ENCODE measurements around the gene CLP1. TPM values are rescaled to one million over a fixed set of nuclear protein-coding genes. Genes with fewer than 3 reads are reported as not detected.
"Not testable (repeated sequence)": the region's sequence is repeated elsewhere in the genome, so short reads cannot be mapped to it uniquely, and the experiment has no call there.

The CLP1 gene
- total RNA-seq, 1 donor: 53.4 TPM

- Histone ChIP-seq H3K27me3 (ENCODE audit: insufficient read depth, low read length) (peaks cover 54% of the 10 kb centered on the region), H3K4me3 (ENCODE audit: low read length) (no peak overlapping the region), H3K9me3 (ENCODE audit: low read depth, low read length) (no peaks in the 10 kb centered on the region), H3K4me1 (ENCODE audit: insufficient read depth, low read length) (peaks cover 42% of the 10 kb centered on the region)
These were observed 9.4 kb upstream of the CLP1 start for GRCh38 chr11:57647960-57648800.

GRCh38 chr11:57648801-57649735 is 8.5 kb upstream of the CLP1 start:
- peak overlapping the region; percentile 18 for H3K4me3 ChIP-seq (ENCODE audit: low read length)
- H3K9me3 ChIP-seq (ENCODE audit: low read depth, low read length): no peaks in the 10 kb centered on the region
- H3K4me1 ChIP-seq (ENCODE audit: insufficient read depth, low read length): peaks cover 42% of the 10 kb centered on the region
- H3K27me3 ChIP-seq (ENCODE audit: insufficient read depth, low read length): peaks cover 51% of the 10 kb centered on the region

- Histone ChIP-seq H3K4me1 (ENCODE audit: insufficient read depth, low read length) (peaks cover 42% of the 10 kb centered on the region), H3K27me3 (ENCODE audit: insufficient read depth, low read length) (peaks cover 48% of the 10 kb centered on the region), H3K9me3 (ENCODE audit: low read depth, low read length) (no peaks in the 10 kb centered on the region), H3K4me3 (ENCODE audit: low read length) (peak within 1 kb of the TSS; percentile 18)
These were observed 7.5 kb upstream of the CLP1 start, which contains the start of gene YPEL4 for GRCh38 chr11:57649826-57650738. YPEL4 (minus strand) TSS chr11:57649912; CDS start chr11:57647107, 2,805 bp downstream.

- peaks cover 42% of the 10 kb centered on the region for H3K4me1 ChIP-seq (ENCODE audit: insufficient read depth, low read length)
- H3K9me3 ChIP-seq (ENCODE audit: low read depth, low read length): no peaks in the 10 kb centered on the region
- no peak overlapping the region for H3K4me3 ChIP-seq (ENCODE audit: low read length)
- H3K27me3 ChIP-seq (ENCODE audit: insufficient read depth, low read length): peaks cover 42% of the 10 kb centered on the region
These were observed 6.8 kb upstream of the CLP1 start for GRCh38 chr11:57650739-57651090.

GRCh38 chr11:57651408-57651807 is 6.2 kb upstream of the CLP1 start:
- Histone ChIP-seq H3K4me3 (ENCODE audit: low read length) (no peak overlapping the region), H3K9me3 (ENCODE audit: low read depth, low read length) (no peaks in the 10 kb centered on the region), H3K27me3 (ENCODE audit: insufficient read depth, low read length) (peaks cover 35% of the 10 kb centered on the region), H3K4me1 (ENCODE audit: insufficient read depth, low read length) (peaks cover 36% of the 10 kb centered on the region)

GRCh38 chr11:57652230-57652629 is 5.3 kb upstream of the CLP1 start:
- Histone ChIP-seq H3K4me3 (ENCODE audit: low read length) (peak overlapping the region; percentile 8), H3K27me3 (ENCODE audit: insufficient read depth, low read length) (peaks cover 27% of the 10 kb centered on the region), H3K4me1 (ENCODE audit: insufficient read depth, low read length) (peaks cover 38% of the 10 kb centered on the region)
- not testable (repeated sequence) for H3K9me3 ChIP-seq (ENCODE audit: low read depth, low read length)

- peak overlapping the region; percentile 8 for H3K4me3 ChIP-seq (ENCODE audit: low read length)
- peaks cover 38% of the 10 kb centered on the region for H3K4me1 ChIP-seq (ENCODE audit: insufficient read depth, low read length)
- H3K9me3 ChIP-seq (ENCODE audit: low read depth, low read length): no peaks in the 10 kb centered on the region
- H3K27me3 ChIP-seq (ENCODE audit: insufficient read depth, low read length): peaks cover 23% of the 10 kb centered on the region
These were observed 4.9 kb upstream of the CLP1 start for GRCh38 chr11:57652662-57653061.

- no peaks in the 10 kb centered on the region for H3K9me3 ChIP-seq (ENCODE audit: low read depth, low read length)
- peaks cover 37% of the 10 kb centered on the region for H3K4me1 ChIP-seq (ENCODE audit: insufficient read depth, low read length)
- no peak overlapping the region for H3K4me3 ChIP-seq (ENCODE audit: low read length)
- peaks cover 18% of the 10 kb centered on the region for H3K27me3 ChIP-seq (ENCODE audit: insufficient read depth, low read length)
These were observed 4.4 kb upstream of the CLP1 start for GRCh38 chr11:57653163-57653562.

GRCh38 chr11:57656885-57657193 is 723 bp upstream of the CLP1 start:
- H3K4me3 ChIP-seq (ENCODE audit: low read length): peak overlapping the region; percentile 72
- H3K4me1 ChIP-seq (ENCODE audit: insufficient read depth, low read length): peaks cover 26% of the 10 kb centered on the region
- H3K9me3 ChIP-seq (ENCODE audit: low read depth, low read length): no peaks in the 10 kb centered on the region
- no peaks in the 10 kb centered on the region for H3K27me3 ChIP-seq (ENCODE audit: insufficient read depth, low read length)

GRCh38 chr11:57658023-57658361 is 430 bp downstream of the CLP1 start:
- Histone ChIP-seq H3K4me3 (ENCODE audit: low read length) (peak overlapping the region; percentile 72), H3K27me3 (ENCODE audit: insufficient read depth, low read length) (no peaks in the 10 kb centered on the region), H3K9me3 (ENCODE audit: low read depth, low read length) (no peaks in the 10 kb centered on the region), H3K4me1 (ENCODE audit: insufficient read depth, low read length) (peaks cover 18% of the 10 kb centered on the region)

- no peak overlapping the region for H3K4me3 ChIP-seq (ENCODE audit: low read length)
These were observed 2.1 kb downstream of the CLP1 start for GRCh38 chr11:57659669-57660068.

GRCh38 chr11:57662893-57663292 is 5.3 kb downstream of the CLP1 start:
- Histone ChIP-seq H3K27me3 (ENCODE audit: insufficient read depth, low read length) (no peaks in the 10 kb centered on the region), H3K9me3 (ENCODE audit: low read depth, low read length) (no peaks in the 10 kb centered on the region), H3K4me1 (ENCODE audit: insufficient read depth, low read length) (peaks cover 23% of the 10 kb centered on the region), H3K4me3 (ENCODE audit: low read length) (no peak overlapping the region)

More at GRCh38 chr11:57659669-57660068, 2.1 kb downstream of the CLP1 start:
- no peaks in the 10 kb centered on the region for H3K27me3 ChIP-seq (ENCODE audit: insufficient read depth, low read length)
- peaks cover 18% of the 10 kb centered on the region for H3K4me1 ChIP-seq (ENCODE audit: insufficient read depth, low read length)
- H3K9me3 ChIP-seq (ENCODE audit: low read depth, low read length): no peaks in the 10 kb centered on the region

- Histone ChIP-seq H3K4me1 (ENCODE audit: insufficient read depth, low read length) (peaks cover 14% of the 10 kb centered on the region), H3K9me3 (ENCODE audit: low read depth, low read length) (no peaks in the 10 kb centered on the region), H3K4me3 (ENCODE audit: low read length) (no peak overlapping the region), H3K27me3 (ENCODE audit: insufficient read depth, low read length) (no peaks in the 10 kb centered on the region)
These were observed 6.4 kb downstream of the CLP1 start for GRCh38 chr11:57663975-57664374.

- Histone ChIP-seq H3K9me3 (ENCODE audit: low read depth, low read length) (no peaks in the 10 kb centered on the region), H3K27me3 (ENCODE audit: insufficient read depth, low read length) (no peaks in the 10 kb centered on the region), H3K4me3 (ENCODE audit: low read length) (peak overlapping the region; percentile 87), H3K4me1 (ENCODE audit: insufficient read depth, low read length) (peaks cover 24% of the 10 kb centered on the region)
These were observed 9.7 kb downstream of the CLP1 start for GRCh38 chr11:57667117-57667735.
